OCI-LY7 (cell line): ENCODE measurements around the gene ACSS1.

Experiments
- CTCF ChIP-seq: fragments of 200-600 bp; sonication (generic); conservative IDR thresholded peaks from 2 replicates; pipeline ENCODE4 v1.5.1; 2014; ENCODE audit warnings: mild to moderate bottlenecking, antibody characterized with exemption, low read length, moderate library complexity, mixed read lengths
- EZH2phosphoT487 ChIP-seq: fragments of 200-600 bp; sonication (generic); IDR thresholded peaks from 2 replicates; pipeline ENCODE4 v1.6.1; 2018; ENCODE audit warnings: low read depth, borderline replicate concordance, mild to moderate bottlenecking, mixed run types, antibody characterized with exemption, low read length, moderate library complexity, mixed read lengths

GRCh38 chr20:24958506-24959385 lies 99.2 kb downstream of the ACSS1 start:
- TF ChIP-seq CTCF (no peak), EZH2phosphoT487 (no peak)
